Activated naive CD8-positive, alpha-beta T cell (primary cell): ENCODE results near the gene SLC36A4.
"Not testable (repeated sequence)": the region's sequence is repeated elsewhere in the genome, so short reads cannot be mapped to it uniquely, and the experiment has no call there.

Source experiments
- H3K27ac Mint-ChIP-seq: one replicate; pipeline ENCODE4 v1.8.0; 2021; ENCODE audit warnings: mixed read lengths
- H3K27me3 Mint-ChIP-seq: one replicate; pipeline ENCODE4 v1.8.0; 2021; ENCODE audit warnings: mixed read lengths
- H3K36me3 Mint-ChIP-seq: one replicate; pipeline ENCODE4 v1.8.0; 2021; ENCODE audit warnings: mixed read lengths
- H3K4me1 Mint-ChIP-seq: one replicate; pipeline ENCODE4 v1.8.0; 2021; ENCODE audit warnings: low read depth, mixed read lengths
- H3K4me3 Mint-ChIP-seq: one replicate; pipeline ENCODE4 v1.8.0; 2021; ENCODE audit warnings: mild to moderate bottlenecking, mixed read lengths
- H3K9me3 Mint-ChIP-seq: one replicate; pipeline ENCODE4 v1.8.0; 2021; ENCODE audit warnings: low read depth, mixed read lengths

The SLC36A4 gene

DNA sequence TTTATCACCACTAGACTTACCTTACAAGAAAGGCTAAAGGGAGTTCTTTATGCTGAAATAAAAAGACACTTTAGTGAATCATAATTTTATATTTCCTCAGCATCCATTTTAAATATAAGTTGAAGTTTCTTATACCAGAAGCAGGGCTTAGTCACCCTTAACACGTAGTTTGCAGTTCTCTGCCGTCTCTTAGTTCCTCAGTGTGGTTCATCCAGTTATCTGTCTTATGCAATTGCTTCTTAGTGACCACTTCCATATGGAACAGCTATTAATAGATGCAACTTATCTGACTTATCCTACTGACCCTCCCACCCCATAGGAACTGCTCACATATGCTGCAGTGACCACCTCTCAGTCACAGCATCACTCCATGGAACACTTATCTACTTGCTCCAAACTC is 11.7 kb upstream of the SLC36A4 start:
- no peak overlapping the region for H3K27ac Mint-ChIP-seq
- H3K27me3 Mint-ChIP-seq, result peaks cover 16% of the 10 kb centered on the region
- peaks cover 8% of the 10 kb centered on the region for H3K9me3 Mint-ChIP-seq
- no peak overlapping the region for H3K4me3 Mint-ChIP-seq
- H3K36me3 Mint-ChIP-seq, result peaks cover 6% of the 10 kb centered on the region
- no peaks in the 10 kb centered on the region for H3K4me1 Mint-ChIP-seq

- peaks cover 12% of the 10 kb centered on the region for H3K27me3 Mint-ChIP-seq
These were observed 11.0 kb upstream of the SLC36A4 start for GRCh38 chr11:93208663-93209270.

DNA sequence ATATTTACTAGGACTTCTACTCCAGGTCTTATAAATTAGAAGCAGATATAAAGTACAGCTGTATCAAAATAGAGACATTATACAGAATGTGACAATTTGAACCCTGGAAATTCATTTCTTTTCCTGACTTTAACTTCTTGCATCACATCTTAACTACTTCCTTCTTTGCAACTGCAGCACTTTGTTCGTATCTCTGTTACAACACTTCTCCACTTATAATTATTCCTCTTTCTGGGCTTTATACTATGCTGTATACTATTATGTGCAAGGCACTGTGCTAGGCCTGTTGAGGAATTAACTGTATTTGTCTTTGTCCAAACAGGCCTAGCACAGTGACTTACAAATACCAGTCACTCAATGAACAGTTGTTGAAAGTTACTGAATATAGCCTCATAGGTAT is 1.8 kb upstream of the SLC36A4 start:
- peaks cover 23% of the 10 kb centered on the region for H3K4me1 Mint-ChIP-seq
- no peaks in the 10 kb centered on the region for H3K36me3 Mint-ChIP-seq
- peak overlapping the region; percentile 13 for H3K27ac Mint-ChIP-seq
- H3K4me3 Mint-ChIP-seq, result peak overlapping the region; percentile 96
- H3K27me3 Mint-ChIP-seq, result peaks cover 1% of the 10 kb centered on the region
- H3K9me3 Mint-ChIP-seq, result no peaks in the 10 kb centered on the region

More at GRCh38 chr11:93208663-93209270, 11.0 kb upstream of the SLC36A4 start:
- no peak overlapping the region for H3K4me3 Mint-ChIP-seq
- H3K4me1 Mint-ChIP-seq, result no peaks in the 10 kb centered on the region
- peaks cover 8% of the 10 kb centered on the region for H3K9me3 Mint-ChIP-seq
- no peak overlapping the region for H3K27ac Mint-ChIP-seq
- peaks cover 6% of the 10 kb centered on the region for H3K36me3 Mint-ChIP-seq

DNA sequence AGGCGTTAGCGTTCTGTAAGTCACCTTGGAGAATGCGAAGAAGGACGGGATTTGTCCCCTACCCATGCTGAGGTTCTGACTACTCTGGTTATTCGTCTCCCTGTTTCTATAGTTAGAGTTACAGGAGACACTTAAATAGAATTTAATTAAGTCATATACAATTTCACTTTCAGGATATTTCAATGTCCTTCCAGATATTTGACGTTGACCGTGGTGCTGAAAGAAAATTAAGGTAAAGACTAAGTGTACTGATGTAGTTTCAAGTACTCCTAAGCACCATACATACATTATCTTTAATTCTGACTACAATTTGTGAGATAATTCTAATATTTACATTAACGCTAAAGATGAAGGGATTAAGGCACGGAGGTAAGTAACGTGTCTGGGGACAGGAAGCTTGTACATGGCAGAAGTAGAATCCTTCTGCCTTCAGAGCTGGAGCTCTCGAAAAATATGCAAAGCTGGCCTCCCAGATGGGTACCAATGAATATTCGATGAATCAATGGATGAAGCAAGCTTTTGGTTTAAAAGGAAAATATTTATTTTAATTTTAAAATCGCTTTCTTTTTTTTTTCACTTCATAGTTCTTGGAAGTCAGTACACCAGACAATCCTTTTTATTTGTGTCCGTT is 539 bp upstream of the SLC36A4 start:
- peak overlapping the region; percentile 76 for H3K27ac Mint-ChIP-seq
- peaks cover 1% of the 10 kb centered on the region for H3K27me3 Mint-ChIP-seq
- no peaks in the 10 kb centered on the region for H3K36me3 Mint-ChIP-seq
- no peaks in the 10 kb centered on the region for H3K9me3 Mint-ChIP-seq
- peak overlapping the region; percentile 96 for H3K4me3 Mint-ChIP-seq
- H3K4me1 Mint-ChIP-seq, result peaks cover 23% of the 10 kb centered on the region

DNA sequence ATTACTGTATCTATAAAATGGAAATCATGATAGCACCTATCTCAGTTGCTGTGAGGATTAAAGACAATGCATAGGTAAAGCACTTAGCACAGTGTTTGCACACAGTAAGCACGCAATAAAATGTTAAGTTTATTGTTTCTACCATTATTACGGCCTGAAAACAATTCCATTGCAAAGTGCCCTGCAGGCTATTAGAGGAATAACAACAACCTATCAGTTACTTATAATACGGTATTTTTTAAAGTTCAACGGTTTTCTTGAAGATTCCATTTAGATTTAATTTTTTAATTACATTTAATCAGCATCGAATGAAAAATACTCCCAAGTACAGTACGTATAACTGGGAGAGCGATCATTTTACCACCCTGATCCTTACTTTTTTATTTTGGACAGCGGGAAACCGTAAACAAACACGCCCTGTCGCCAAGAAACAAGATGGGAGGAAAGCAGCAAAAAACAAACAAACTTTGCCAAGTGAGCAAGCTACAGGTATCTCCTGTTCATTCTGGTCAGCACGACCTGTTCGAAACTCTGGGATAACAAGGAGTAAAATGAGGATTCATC is 893 bp downstream of the SLC36A4 start:
- Mint-ChIP-seq H3K4me1 (peaks cover 26% of the 10 kb centered on the region), H3K36me3 (no peaks in the 10 kb centered on the region), H3K27ac (peak overlapping the region; percentile 91), H3K9me3 (no peaks in the 10 kb centered on the region), H3K4me3 (peak overlapping the region; percentile 96), H3K27me3 (peaks cover 1% of the 10 kb centered on the region)

GRCh38 chr11:93194673-93195291 is 3.0 kb downstream of the SLC36A4 start:
- Mint-ChIP-seq H3K4me3 (no peak overlapping the region), H3K36me3 (peaks cover 5% of the 10 kb centered on the region), H3K4me1 (peaks cover 29% of the 10 kb centered on the region), H3K27ac (no peak overlapping the region), H3K27me3 (no peaks in the 10 kb centered on the region), H3K9me3 (no peaks in the 10 kb centered on the region)

DNA sequence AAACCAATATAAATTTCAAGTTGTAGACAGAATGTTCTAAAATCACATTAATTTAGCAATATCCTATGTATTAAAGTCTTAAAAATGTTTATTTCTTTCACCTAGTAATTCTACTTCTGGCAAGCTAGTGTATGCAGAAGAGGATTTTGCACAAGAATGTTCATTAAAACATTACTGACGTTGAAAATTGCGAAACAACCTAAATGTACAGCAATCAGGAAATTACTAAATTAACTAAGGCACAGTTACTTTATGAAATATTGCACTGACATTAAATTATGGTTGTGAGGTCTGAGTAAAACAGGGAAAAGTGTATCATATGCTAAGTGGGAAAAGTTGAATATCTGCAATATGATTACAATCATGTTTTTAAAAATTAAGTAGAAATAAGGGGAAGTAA is 4.1 kb downstream of the SLC36A4 start:
- Mint-ChIP-seq H3K36me3 (peaks cover 8% of the 10 kb centered on the region), H3K4me3 (no peak overlapping the region), H3K9me3 (no peaks in the 10 kb centered on the region), H3K27ac (no peak overlapping the region), H3K27me3 (no peaks in the 10 kb centered on the region), H3K4me1 (peaks cover 27% of the 10 kb centered on the region)

- Mint-ChIP-seq H3K36me3 (peaks cover 17% of the 10 kb centered on the region), H3K27me3 (no peaks in the 10 kb centered on the region), H3K4me1 (peaks cover 20% of the 10 kb centered on the region), H3K9me3 (peaks cover 6% of the 10 kb centered on the region), H3K27ac (no peak overlapping the region), H3K4me3 (no peak overlapping the region)
These were observed 5.6 kb downstream of the SLC36A4 start for GRCh38 chr11:93192163-93192562.

- H3K4me3 Mint-ChIP-seq, result no peak overlapping the region
- H3K9me3 Mint-ChIP-seq, result peaks cover 10% of the 10 kb centered on the region
- no peak overlapping the region for H3K27ac Mint-ChIP-seq
- peaks cover 6% of the 10 kb centered on the region for H3K4me1 Mint-ChIP-seq
- H3K36me3 Mint-ChIP-seq, result peaks cover 22% of the 10 kb centered on the region
- H3K27me3 Mint-ChIP-seq, result no peaks in the 10 kb centered on the region
These were observed 8.3 kb downstream of the SLC36A4 start for GRCh38 chr11:93189462-93189861.

GRCh38 chr11:93188726-93189125 is 9.1 kb downstream of the SLC36A4 start:
- peaks cover 6% of the 10 kb centered on the region for H3K4me1 Mint-ChIP-seq
- no peak overlapping the region for H3K27ac Mint-ChIP-seq
- H3K27me3 Mint-ChIP-seq, result no peaks in the 10 kb centered on the region
- no peak overlapping the region for H3K4me3 Mint-ChIP-seq
- H3K9me3 Mint-ChIP-seq, result peaks cover 10% of the 10 kb centered on the region
- H3K36me3 Mint-ChIP-seq, result peaks cover 22% of the 10 kb centered on the region

DNA sequence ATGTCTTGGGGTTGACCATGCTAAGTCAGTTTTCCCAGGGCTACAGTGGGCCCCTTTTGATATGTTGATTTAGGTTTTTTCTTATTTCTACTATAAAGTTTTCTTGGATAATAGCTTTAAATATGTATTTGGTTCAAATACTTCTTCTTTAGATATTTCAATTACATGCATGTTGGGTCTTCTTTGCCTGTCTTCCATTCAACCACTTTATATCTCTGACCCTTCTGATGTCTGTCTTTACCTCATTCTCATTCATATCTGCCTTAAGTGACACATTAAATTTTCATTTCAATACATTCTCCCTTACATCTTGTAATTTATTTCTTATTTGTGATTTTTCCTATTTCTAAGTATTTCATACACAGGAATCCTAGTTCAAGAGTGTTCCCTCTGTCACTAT is 10.5 kb downstream of the SLC36A4 start:
- peaks cover 6% of the 10 kb centered on the region for H3K4me1 Mint-ChIP-seq
- no peak overlapping the region for H3K27ac Mint-ChIP-seq
- H3K9me3 Mint-ChIP-seq, result peaks cover 10% of the 10 kb centered on the region
- peaks cover 25% of the 10 kb centered on the region for H3K36me3 Mint-ChIP-seq
- H3K4me3 Mint-ChIP-seq, result no peak overlapping the region
- no peaks in the 10 kb centered on the region for H3K27me3 Mint-ChIP-seq

GRCh38 chr11:93177891-93178290 is 19.9 kb downstream of the SLC36A4 start:
- not testable (repeated sequence) for H3K9me3 Mint-ChIP-seq, H3K4me1 Mint-ChIP-seq, H3K4me3 Mint-ChIP-seq, H3K27ac Mint-ChIP-seq, H3K27me3 Mint-ChIP-seq
- H3K36me3 Mint-ChIP-seq, result peaks cover 29% of the 10 kb centered on the region

- Mint-ChIP-seq H3K27ac (no peak overlapping the region), H3K4me3 (no peak overlapping the region), H3K27me3 (no peaks in the 10 kb centered on the region), H3K9me3 (no peaks in the 10 kb centered on the region), H3K4me1 (peaks cover 4% of the 10 kb centered on the region), H3K36me3 (no peaks in the 10 kb centered on the region)
These were observed 27.7 kb downstream of the SLC36A4 start for GRCh38 chr11:93169950-93170561.

DNA sequence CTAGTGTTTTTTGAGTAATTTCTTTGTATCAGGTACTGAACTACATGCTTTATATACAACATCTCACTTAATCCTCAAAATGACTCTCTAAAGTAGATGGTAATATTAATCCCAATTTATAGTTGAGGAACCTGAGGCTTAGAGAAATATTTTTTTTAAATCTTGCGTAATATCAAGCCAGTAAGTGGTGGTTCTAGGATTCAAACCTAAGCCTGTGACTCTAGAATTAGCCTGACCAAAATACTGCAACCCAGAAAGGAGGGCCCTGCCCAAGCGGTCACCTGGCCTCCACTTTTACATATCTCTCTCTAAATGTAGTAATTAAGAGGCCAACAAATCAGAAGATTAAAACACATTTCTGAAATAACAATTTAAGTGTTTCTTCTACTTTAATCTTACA is 28.6 kb downstream of the SLC36A4 start:
- Mint-ChIP-seq H3K36me3 (peaks cover 4% of the 10 kb centered on the region), H3K27ac (no peak overlapping the region), H3K4me1 (peaks cover 4% of the 10 kb centered on the region)

GRCh38 chr11:93166862-93167261 is 30.9 kb downstream of the SLC36A4 start:
- H3K4me1 Mint-ChIP-seq, result peaks cover 4% of the 10 kb centered on the region
- no peak overlapping the region for H3K4me3 Mint-ChIP-seq
- no peaks in the 10 kb centered on the region for H3K9me3 Mint-ChIP-seq
- H3K27me3 Mint-ChIP-seq, result no peaks in the 10 kb centered on the region
- no peak overlapping the region for H3K27ac Mint-ChIP-seq
- H3K36me3 Mint-ChIP-seq, result peaks cover 12% of the 10 kb centered on the region

More for the DNA sequence above, 28.6 kb downstream of the SLC36A4 start:
- Mint-ChIP-seq H3K4me3 (no peak overlapping the region), H3K27me3 (no peaks in the 10 kb centered on the region), H3K9me3 (no peaks in the 10 kb centered on the region)
